ENCODE results near the gene PIGU. TPM values are rescaled to one million over a fixed set of nuclear protein-coding genes. Genes with fewer than 3 reads are reported as not detected.
A peak's percentile ranks its signal among the peaks of the same experiment; 100 is the strongest.

The PIGU gene
- total and polyA plus RNA-seq, 2 of the 13 experiments (the other 11 are each of a cell fraction or from before 2014, with no cell fraction given), result 45.5 to 231 TPM

DNA sequence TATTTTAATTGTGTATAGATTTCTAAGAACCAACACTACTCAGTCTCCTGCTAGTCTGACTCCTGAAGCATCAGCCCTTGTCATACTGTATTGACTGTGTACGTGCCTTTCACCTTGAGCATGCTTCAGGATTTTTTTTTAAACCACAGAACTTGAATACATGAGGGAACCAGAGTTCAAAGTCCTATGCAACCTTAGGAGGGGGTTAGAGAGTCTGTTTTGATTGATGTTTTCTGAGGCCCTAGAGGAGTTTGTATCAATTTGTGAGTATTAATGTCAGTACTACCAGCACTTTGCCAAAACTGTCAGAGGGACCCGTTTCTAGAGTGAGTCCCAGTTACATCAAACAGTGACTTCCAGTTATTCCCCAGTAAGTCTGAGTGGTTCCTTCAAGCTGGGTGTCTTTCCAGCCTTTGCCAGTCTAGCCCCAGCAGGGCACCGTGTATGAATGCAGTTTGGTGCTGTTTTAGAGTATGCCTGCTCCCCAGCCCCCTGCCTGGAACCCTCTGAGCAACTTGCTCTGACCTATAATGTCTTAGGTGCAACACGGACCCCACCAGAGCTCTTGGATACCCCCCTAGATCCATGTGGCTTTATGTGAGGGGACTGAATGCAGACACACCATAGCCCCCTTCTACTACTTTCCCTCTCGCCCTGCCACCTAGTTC lies 35.8 kb upstream of the PIGU start (continued):
- TF ChIP-seq MXI1 (IDR thresholded peaks at IDR 0.05; ENCODE audit: borderline replicate concordance, low read depth, low read length) (peak; percentile 67; the same call in 1 of the 3 replicates), ZNF33A (CRISPR knock-in tag; IDR thresholded peaks at IDR 0.05; ENCODE audit: borderline replicate concordance) (no peak), ZNF761 (CRISPR knock-in tag; conservative IDR thresholded peaks at IDR 0.05) (0 out of 2 replicates have a peak, but pooled peaks have one; percentile 7), ZFAT (CRISPR knock-in tag; conservative IDR thresholded peaks at IDR 0.05) (no peak), PAF1 (CRISPR knock-in tag; IDR thresholded peaks at IDR 0.05) (no peak), TAF15 (IDR thresholded peaks at IDR 0.05; ENCODE audit: low read depth, low read length, poor library complexity, severe bottlenecking) (no peak), RFX1 (IDR thresholded peaks at IDR 0.05) (no peak), ZNF773 (CRISPR knock-in tag; IDR thresholded peaks at IDR 0.05; ENCODE audit: borderline replicate concordance) (no peak), ZNF652 (CRISPR knock-in tag; IDR thresholded peaks at IDR 0.05; ENCODE audit: borderline replicate concordance, low read depth) (no peak), ZBTB7B (CRISPR knock-in tag; IDR thresholded peaks at IDR 0.05) (peak; percentile 8; the same call in 1 of the 2 replicates), AGO2 (optimal IDR thresholded peaks at IDR 0.05; ENCODE audit: low read depth, low read length) (no peak), MAF1 (CRISPR knock-in tag; IDR thresholded peaks at IDR 0.05; ENCODE audit: borderline replicate concordance) (no peak)
- TF ChIP-seq, protein P1, sequence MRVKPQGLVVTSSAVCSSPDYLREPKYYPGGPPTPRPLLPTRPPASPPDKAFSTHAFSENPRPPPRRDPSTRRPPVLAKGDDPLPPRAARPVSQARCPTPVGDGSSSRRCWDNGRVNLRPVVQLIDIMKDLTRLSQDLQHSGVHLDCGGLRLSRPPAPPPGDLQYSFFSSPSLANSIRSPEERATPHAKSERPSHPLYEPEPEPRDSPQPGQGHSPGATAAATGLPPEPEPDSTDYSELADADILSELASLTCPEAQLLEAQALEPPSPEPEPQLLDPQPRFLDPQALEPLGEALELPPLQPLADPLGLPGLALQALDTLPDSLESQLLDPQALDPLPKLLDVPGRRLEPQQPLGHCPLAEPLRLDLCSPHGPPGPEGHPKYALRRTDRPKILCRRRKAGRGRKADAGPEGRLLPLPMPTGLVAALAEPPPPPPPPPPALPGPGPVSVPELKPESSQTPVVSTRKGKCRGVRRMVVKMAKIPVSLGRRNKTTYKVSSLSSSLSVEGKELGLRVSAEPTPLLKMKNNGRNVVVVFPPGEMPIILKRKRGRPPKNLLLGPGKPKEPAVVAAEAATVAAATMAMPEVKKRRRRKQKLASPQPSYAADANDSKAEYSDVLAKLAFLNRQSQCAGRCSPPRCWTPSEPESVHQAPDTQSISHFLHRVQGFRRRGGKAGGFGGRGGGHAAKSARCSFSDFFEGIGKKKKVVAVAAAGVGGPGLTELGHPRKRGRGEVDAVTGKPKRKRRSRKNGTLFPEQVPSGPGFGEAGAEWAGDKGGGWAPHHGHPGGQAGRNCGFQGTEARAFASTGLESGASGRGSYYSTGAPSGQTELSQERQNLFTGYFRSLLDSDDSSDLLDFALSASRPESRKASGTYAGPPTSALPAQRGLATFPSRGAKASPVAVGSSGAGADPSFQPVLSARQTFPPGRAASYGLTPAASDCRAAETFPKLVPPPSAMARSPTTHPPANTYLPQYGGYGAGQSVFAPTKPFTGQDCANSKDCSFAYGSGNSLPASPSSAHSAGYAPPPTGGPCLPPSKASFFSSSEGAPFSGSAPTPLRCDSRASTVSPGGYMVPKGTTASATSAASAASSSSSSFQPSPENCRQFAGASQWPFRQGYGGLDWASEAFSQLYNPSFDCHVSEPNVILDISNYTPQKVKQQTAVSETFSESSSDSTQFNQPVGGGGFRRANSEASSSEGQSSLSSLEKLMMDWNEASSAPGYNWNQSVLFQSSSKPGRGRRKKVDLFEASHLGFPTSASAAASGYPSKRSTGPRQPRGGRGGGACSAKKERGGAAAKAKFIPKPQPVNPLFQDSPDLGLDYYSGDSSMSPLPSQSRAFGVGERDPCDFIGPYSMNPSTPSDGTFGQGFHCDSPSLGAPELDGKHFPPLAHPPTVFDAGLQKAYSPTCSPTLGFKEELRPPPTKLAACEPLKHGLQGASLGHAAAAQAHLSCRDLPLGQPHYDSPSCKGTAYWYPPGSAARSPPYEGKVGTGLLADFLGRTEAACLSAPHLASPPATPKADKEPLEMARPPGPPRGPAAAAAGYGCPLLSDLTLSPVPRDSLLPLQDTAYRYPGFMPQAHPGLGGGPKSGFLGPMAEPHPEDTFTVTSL (CRISPR knock-in tag; IDR thresholded peaks at IDR 0.05; ENCODE audit: borderline replicate concordance), result peak; percentile 86; the same call in 1 of the 2 replicates
- TF ChIP-seq, protein P2, sequence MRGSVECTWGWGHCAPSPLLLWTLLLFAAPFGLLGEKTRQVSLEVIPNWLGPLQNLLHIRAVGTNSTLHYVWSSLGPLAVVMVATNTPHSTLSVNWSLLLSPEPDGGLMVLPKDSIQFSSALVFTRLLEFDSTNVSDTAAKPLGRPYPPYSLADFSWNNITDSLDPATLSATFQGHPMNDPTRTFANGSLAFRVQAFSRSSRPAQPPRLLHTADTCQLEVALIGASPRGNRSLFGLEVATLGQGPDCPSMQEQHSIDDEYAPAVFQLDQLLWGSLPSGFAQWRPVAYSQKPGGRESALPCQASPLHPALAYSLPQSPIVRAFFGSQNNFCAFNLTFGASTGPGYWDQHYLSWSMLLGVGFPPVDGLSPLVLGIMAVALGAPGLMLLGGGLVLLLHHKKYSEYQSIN (CRISPR knock-in tag; IDR thresholded peaks at IDR 0.05; ENCODE audit: borderline replicate concordance), result no peak
- TF ChIP-seq, protein P3, sequence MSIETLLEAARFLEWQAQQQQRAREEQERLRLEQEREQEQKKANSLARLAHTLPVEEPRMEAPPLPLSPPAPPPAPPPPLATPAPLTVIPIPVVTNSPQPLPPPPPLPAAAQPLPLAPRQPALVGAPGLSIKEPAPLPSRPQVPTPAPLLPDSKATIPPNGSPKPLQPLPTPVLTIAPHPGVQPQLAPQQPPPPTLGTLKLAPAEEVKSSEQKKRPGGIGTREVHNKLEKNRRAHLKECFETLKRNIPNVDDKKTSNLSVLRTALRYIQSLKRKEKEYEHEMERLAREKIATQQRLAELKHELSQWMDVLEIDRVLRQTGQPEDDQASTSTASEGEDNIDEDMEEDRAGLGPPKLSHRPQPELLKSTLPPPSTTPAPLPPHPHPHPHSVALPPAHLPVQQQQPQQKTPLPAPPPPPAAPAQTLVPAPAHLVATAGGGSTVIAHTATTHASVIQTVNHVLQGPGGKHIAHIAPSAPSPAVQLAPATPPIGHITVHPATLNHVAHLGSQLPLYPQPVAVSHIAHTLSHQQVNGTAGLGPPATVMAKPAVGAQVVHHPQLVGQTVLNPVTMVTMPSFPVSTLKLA (IDR thresholded peaks at IDR 0.05), result peak; percentile 57
- TF ChIP-seq, protein P4, sequence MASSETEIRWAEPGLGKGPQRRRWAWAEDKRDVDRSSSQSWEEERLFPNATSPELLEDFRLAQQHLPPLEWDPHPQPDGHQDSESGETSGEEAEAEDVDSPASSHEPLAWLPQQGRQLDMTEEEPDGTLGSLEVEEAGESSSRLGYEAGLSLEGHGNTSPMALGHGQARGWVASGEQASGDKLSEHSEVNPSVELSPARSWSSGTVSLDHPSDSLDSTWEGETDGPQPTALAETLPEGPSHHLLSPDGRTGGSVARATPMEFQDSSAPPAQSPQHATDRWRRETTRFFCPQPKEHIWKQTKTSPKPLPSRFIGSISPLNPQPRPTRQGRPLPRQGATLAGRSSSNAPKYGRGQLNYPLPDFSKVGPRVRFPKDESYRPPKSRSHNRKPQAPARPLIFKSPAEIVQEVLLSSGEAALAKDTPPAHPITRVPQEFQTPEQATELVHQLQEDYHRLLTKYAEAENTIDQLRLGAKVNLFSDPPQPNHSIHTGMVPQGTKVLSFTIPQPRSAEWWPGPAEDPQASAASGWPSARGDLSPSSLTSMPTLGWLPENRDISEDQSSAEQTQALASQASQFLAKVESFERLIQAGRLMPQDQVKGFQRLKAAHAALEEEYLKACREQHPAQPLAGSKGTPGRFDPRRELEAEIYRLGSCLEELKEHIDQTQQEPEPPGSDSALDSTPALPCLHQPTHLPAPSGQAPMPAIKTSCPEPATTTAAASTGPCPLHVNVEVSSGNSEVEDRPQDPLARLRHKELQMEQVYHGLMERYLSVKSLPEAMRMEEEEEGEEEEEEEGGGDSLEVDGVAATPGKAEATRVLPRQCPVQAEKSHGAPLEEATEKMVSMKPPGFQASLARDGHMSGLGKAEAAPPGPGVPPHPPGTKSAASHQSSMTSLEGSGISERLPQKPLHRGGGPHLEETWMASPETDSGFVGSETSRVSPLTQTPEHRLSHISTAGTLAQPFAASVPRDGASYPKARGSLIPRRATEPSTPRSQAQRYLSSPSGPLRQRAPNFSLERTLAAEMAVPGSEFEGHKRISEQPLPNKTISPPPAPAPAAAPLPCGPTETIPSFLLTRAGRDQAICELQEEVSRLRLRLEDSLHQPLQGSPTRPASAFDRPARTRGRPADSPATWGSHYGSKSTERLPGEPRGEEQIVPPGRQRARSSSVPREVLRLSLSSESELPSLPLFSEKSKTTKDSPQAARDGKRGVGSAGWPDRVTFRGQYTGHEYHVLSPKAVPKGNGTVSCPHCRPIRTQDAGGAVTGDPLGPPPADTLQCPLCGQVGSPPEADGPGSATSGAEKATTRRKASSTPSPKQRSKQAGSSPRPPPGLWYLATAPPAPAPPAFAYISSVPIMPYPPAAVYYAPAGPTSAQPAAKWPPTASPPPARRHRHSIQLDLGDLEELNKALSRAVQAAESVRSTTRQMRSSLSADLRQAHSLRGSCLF (CRISPR knock-in tag; IDR thresholded peaks at IDR 0.05; ENCODE audit: borderline replicate concordance), result no peak
